CD8-positive, alpha-beta memory T cell (primary cell): ENCODE data around the gene COMMD7. TPM values are rescaled to one million over a fixed set of nuclear protein-coding genes. Genes with fewer than 3 reads are reported as not detected.

Experiments used
- CTCF ChIA-PET: fragments of 350-600 bp; sonication (Branson Sonifier 250); formaldehyde crosslinking; loops from one replicate; lab custom pipeline; 2021; ENCODE audit warnings: antibody characterized with exemption; lab: Charles Lee
- POLR2A ChIA-PET: fragments of 350-600 bp; sonication (Branson Sonifier 250); formaldehyde crosslinking; loops from one replicate; lab custom pipeline; 2021; ENCODE audit warnings: antibody characterized with exemption; lab: Charles Lee
- DNase-seq, 5 donors: peaks; one replicate each; pipeline versions ENCODE4 v3.0.0 to v3.0.0-alpha.2; 2020 to 2022; ENCODE audit warnings: mixed read lengths in 1 of 5
- H3K27ac ChIP-seq: one replicate; pipeline ENCODE4 v1.7.0; 2013; ENCODE audit warnings: low read depth, mild to moderate bottlenecking, low read length, moderate library complexity
- H3K27me3 ChIP-seq: 2 replicates; pipeline ENCODE4 v1.7.0; 2013; ENCODE audit warnings: low read length, mild to moderate bottlenecking; ENCODE audit not compliant: insufficient read depth, poor library complexity, severe bottlenecking
- H3K36me3 ChIP-seq: 2 replicates; pipeline ENCODE4 v1.7.0; 2013; ENCODE audit warnings: mild to moderate bottlenecking, low read length, moderate library complexity; ENCODE audit not compliant: insufficient read depth
- H3K4me1 ChIP-seq: 2 replicates; pipeline ENCODE4 v1.7.0; 2013; ENCODE audit warnings: mild to moderate bottlenecking, low read length, moderate library complexity; ENCODE audit not compliant: insufficient read depth
- H3K4me3 ChIP-seq: 2 replicates; pipeline ENCODE4 v1.7.0; 2013; ENCODE audit warnings: mild to moderate bottlenecking, low read length
- H3K9me3 ChIP-seq: 2 replicates; pipeline ENCODE4 v1.7.0; 2013; ENCODE audit warnings: mild to moderate bottlenecking, low read length
- H3K27ac Mint-ChIP-seq, 8 donors: one replicate each; pipeline ENCODE4 v1.8.0; 2020 to 2021; ENCODE audit warnings: mixed read lengths in 8 of 8, mild to moderate bottlenecking in 6 of 8, inconsistent platforms in 3 of 8, moderate library complexity in 3 of 8
- H3K27me3 Mint-ChIP-seq, 2 donors: one replicate each; pipeline ENCODE4 v1.8.0; 2020 to 2021; ENCODE audit warnings: mixed read lengths in 2 of 2, mild to moderate bottlenecking in 1 of 2, moderate library complexity in 1 of 2
- H3K36me3 Mint-ChIP-seq, 3 donors: one replicate each; pipeline ENCODE4 v1.8.0; 2020 to 2021; ENCODE audit warnings: mixed read lengths in 3 of 3, inconsistent platforms in 1 of 3, mild to moderate bottlenecking in 1 of 3
- H3K4me1 Mint-ChIP-seq, 3 donors: one replicate each; pipeline ENCODE4 v1.8.0; 2020 to 2021; ENCODE audit warnings: mixed read lengths in 3 of 3, inconsistent platforms in 1 of 3, mild to moderate bottlenecking in 1 of 3
- H3K4me3 Mint-ChIP-seq, 7 donors: one replicate each; pipeline ENCODE4 v1.8.0; 2020 to 2021; ENCODE audit warnings: mixed read lengths in 7 of 7, mild to moderate bottlenecking in 6 of 7, moderate library complexity in 4 of 7, inconsistent platforms in 2 of 7
- H3K9me3 Mint-ChIP-seq, 5 donors: one replicate each; pipeline ENCODE4 v1.8.0; 2020 to 2022; ENCODE audit warnings: mixed read lengths in 5 of 5, mild to moderate bottlenecking in 3 of 5, moderate library complexity in 2 of 5, inconsistent platforms in 1 of 5
- polyA plus RNA-seq: library from polyadenylated mRNA; unstranded; fragments of 300-500 nt; fragmentation: Illumina TruSeq; gene quantifications from one replicate; pipeline ENCODE4 v1.2.3, GENCODE V29; 2021
- total RNA-seq, 2 experiments: library from RNA; stranded (reverse); gene quantifications; one replicate each; pipeline ENCODE4 v1.2.3, GENCODE V29; 2021

The COMMD7 gene
- total and polyA plus RNA-seq, 3 experiments from 2014 or later, result 33.8 to 105 (median 35.6) TPM

DNA sequence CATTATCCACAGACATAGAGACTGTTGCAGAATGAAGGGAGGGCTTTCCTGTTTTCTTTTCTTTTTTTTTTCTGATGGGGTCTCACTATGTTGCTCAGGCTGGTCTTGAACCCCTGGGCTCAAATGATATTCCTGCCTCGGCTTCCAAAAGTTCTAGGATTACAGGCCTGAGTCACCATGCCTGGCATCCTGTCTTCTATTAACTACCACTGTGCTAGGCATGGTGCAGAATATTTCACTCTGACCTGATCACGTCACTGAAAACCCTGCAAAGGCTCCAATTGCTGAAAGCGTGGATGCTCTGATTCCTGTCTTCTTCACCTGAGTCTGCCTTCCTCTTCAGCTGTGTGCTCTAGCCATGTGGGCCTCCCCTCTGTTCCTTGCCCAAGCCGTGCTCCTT, 10.5 kb upstream of the COMMD7 start:
- Mint-ChIP-seq H3K27ac (no peak overlapping the region), H3K9me3 (no peaks in the 10 kb centered on the region), H3K36me3 (no peaks in the 10 kb centered on the region), H3K4me1 (no peaks in the 10 kb centered on the region), H3K27me3 (no peaks in the 10 kb centered on the region), H3K4me3 (peak overlapping the region in 1 of 7 donors; percentile 15)
- H3K27me3 ChIP-seq, result no peaks in the 10 kb centered on the region
- no peaks in the 10 kb centered on the region for H3K4me1 ChIP-seq
- no peak overlapping the region for H3K4me3 ChIP-seq
- no peak overlapping the region for H3K27ac ChIP-seq
- H3K36me3 ChIP-seq, result no peaks in the 10 kb centered on the region
- no peaks in the 10 kb centered on the region for H3K9me3 ChIP-seq
- no peak for DNase-seq
- CTCF ChIA-PET, result interaction anchor here (2.5 kb wide), 1 partner anchor 25 kb away, joined by 6 read pairs; no protein-coding TSS in a partner anchor
- POLR2A ChIA-PET, result no interaction called here

DNA sequence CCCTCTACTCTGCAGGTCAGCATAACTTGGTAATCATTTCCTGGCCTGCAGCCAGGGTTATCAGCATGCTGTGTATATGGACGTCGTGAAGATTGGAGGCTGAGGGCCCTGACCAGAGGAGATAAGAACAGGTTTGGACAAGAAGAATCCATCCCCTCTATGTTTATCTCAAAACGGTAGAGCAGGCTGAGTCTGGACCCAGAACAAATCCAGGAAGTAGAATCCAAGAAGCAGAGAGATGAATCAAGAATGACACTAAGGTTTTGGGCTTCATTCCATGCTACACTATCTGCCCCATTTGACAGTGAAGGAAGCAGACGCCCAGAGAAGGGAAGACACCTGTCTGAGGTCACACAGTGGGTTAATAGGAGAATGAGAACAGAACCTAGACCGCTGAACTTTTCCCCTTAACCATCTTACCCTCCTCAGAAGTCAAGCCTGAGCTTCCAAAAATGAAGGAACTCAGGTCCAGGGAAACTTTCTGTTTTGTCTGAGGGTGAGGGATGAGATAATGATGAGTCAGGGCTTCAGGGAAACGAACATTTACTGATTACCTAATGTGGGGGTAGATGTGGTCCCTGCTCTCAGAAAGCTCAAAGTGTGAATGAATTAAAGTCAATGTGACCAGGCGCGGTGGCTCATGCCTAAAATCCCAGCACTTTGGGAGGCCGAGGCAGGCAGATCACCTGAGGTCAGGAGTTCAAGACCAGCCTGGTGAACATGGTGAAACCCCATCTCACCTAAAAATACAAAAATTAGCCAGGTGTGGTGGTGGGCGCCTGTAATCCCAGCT, 9.4 kb upstream of the COMMD7 start:
- ChIA-PET POLR2A (interaction anchor here (0.5 kb wide), 1 partner anchor 692 kb away, joined by 4 read pairs; no protein-coding TSS in a partner anchor), CTCF (interaction anchor here (2.5 kb wide), 1 partner anchor 26 kb away, joined by 6 read pairs; no protein-coding TSS in a partner anchor)
- no peaks in the 10 kb centered on the region for H3K36me3 ChIP-seq
- no peaks in the 10 kb centered on the region for H3K9me3 ChIP-seq
- H3K27ac ChIP-seq, result peak overlapping the region; percentile 17
- H3K9me3 Mint-ChIP-seq, result no peaks in the 10 kb centered on the region
- no peak for DNase-seq
- no peaks in the 10 kb centered on the region for H3K36me3 Mint-ChIP-seq
- no peak overlapping the region for H3K27ac Mint-ChIP-seq
- H3K4me1 Mint-ChIP-seq, result no peaks in the 10 kb centered on the region
- no peak overlapping the region for H3K4me3 Mint-ChIP-seq
- no peaks in the 10 kb centered on the region for H3K4me1 ChIP-seq
- H3K27me3 ChIP-seq, result no peaks in the 10 kb centered on the region
- no peaks in the 10 kb centered on the region for H3K27me3 Mint-ChIP-seq
- H3K4me3 ChIP-seq, result no peak overlapping the region

DNA sequence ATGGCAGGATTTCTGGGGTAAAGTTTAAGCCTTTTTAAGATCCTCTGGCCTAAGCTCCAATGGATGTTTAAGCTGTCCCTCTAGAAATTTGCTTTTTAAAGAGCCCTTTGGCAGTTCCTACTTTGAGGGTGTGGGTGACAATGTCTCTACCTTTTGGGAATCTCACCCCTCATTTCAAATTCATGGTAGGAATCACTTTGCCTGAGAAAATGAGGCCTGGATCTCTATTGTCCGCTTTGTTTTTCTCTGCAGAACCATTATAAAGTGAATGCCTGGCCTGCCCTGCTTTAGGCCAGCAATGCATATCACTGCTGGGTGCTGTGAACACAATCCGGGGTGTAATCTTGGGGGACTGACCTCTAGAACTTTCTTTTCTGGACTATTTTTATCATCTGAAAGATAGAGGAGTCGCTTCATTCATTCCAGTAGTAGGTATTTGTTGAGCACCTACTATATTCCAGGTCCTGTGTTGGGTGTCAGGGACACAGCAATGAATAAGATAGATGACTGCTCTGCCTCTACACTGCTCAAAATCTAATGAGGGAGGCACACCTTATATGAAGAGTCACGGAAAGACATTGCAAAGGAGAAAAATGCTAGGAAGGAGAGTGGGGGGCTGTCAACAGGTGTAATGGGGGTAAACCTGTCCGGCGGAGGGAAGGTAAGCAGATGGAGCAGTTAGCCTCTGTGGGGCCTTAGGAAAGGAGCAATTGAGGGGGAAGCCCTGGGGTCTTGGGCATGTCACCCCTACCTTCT, 8.6 kb upstream of the COMMD7 start:
- no peaks in the 10 kb centered on the region for H3K36me3 ChIP-seq
- Mint-ChIP-seq H3K9me3 (no peaks in the 10 kb centered on the region), H3K4me1 (no peaks in the 10 kb centered on the region), H3K27ac (peak overlapping the region in 1 of 8 donors; percentile 83), H3K27me3 (no peaks in the 10 kb centered on the region), H3K4me3 (no peak overlapping the region), H3K36me3 (no peaks in the 10 kb centered on the region)
- H3K4me3 ChIP-seq, result no peak overlapping the region
- no peak overlapping the region for H3K27ac ChIP-seq
- H3K27me3 ChIP-seq, result no peaks in the 10 kb centered on the region
- DNase-seq, result no peak
- POLR2A ChIA-PET, result no interaction called here
- no peaks in the 10 kb centered on the region for H3K9me3 ChIP-seq
- H3K4me1 ChIP-seq, result no peaks in the 10 kb centered on the region
- CTCF ChIA-PET, result no interaction called here

- no peaks in the 10 kb centered on the region for H3K4me1 ChIP-seq
- no peaks in the 10 kb centered on the region for H3K9me3 ChIP-seq
- Mint-ChIP-seq H3K4me3 (no peak overlapping the region), H3K9me3 (no peaks in the 10 kb centered on the region), H3K27me3 (no peaks in the 10 kb centered on the region), H3K36me3 (no peaks in the 10 kb centered on the region), H3K27ac (peak overlapping the region in 1 of 8 donors; percentile 17), H3K4me1 (no peaks in the 10 kb centered on the region)
- CTCF ChIA-PET, result no interaction called here
- no peak for DNase-seq
- H3K27ac ChIP-seq, result no peak overlapping the region
- H3K27me3 ChIP-seq, result no peaks in the 10 kb centered on the region
- POLR2A ChIA-PET, result no interaction called here
- H3K36me3 ChIP-seq, result no peaks in the 10 kb centered on the region
- no peak overlapping the region for H3K4me3 ChIP-seq
Observed at GRCh38 chr20:32751293-32751692, 8.0 kb upstream of the COMMD7 start.

DNA sequence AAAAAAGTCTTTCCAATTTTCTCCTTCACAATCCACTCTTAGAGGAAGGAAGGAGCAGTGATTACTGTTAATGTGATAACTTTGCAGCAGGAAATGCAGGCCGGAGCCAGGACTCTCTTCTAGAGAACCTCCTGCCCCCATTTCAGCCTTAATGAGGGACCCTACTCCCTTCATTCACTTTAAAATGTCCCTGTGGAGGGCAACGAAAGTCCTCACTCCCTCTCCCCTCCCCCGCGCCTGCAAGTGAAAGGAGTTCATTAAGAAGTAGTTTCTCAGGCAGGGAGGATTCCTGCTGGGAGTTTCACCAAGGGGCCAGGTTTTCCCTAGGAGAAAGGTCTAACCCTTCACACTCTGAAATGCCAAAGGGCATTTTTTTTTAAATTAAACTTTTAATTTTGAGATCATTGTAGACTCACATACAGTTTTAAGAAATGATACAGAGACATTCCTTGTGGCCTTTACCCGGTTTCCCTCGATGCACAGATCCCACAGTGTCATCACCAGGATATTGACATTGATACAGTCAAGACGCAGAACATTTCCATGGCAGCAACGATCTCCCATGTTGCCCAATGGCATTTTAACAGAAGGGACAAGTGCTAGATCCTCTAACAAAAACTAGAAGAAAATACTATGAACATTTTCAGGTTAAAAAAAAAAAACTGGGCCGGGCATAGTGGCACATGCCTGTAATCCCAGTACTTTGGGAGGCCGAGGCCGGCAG, 6.8 kb upstream of the COMMD7 start:
- H3K4me1 ChIP-seq, result no peaks in the 10 kb centered on the region
- no peak overlapping the region for H3K4me3 ChIP-seq
- Mint-ChIP-seq H3K9me3 (no peaks in the 10 kb centered on the region), H3K36me3 (no peaks in the 10 kb centered on the region), H3K27me3 (no peaks in the 10 kb centered on the region), H3K4me1 (no peaks in the 10 kb centered on the region), H3K4me3 (no peak overlapping the region), H3K27ac (peak overlapping the region in 1 of 8 donors; percentile 64)
- CTCF ChIA-PET, result no interaction called here
- H3K9me3 ChIP-seq, result no peaks in the 10 kb centered on the region
- no peaks in the 10 kb centered on the region for H3K36me3 ChIP-seq
- H3K27ac ChIP-seq, result no peak overlapping the region
- no peak for DNase-seq
- H3K27me3 ChIP-seq, result no peaks in the 10 kb centered on the region
- POLR2A ChIA-PET, result no interaction called here

- Mint-ChIP-seq H3K27me3 (peaks cover 0 to 3% of the 10 kb centered on the region in 2 donors), H3K4me3 (peak overlapping the region; percentile 85 to 98 (median 97)), H3K4me1 (peaks cover 32 to 52% (median 46%) of the 10 kb centered on the region in 3 donors), H3K27ac (peak overlapping the region; percentile 80 to 99 (median 96)), H3K9me3 (no peaks in the 10 kb centered on the region), H3K36me3 (peaks cover 0 to 7% (median 0%) of the 10 kb centered on the region in 3 donors)
- Histone ChIP-seq H3K4me3 (peak overlapping the region; percentile 62), H3K9me3 (no peaks in the 10 kb centered on the region), H3K27me3 (no peaks in the 10 kb centered on the region), H3K4me1 (peaks cover 40% of the 10 kb centered on the region), H3K27ac (peak overlapping the region; percentile 87), H3K36me3 (no peaks in the 10 kb centered on the region)
- peak in 1 of 5 donors; percentile 26 for DNase-seq
- POLR2A ChIA-PET, result interaction anchor here (0.5 to 2.2 kb wide), 6 partner anchors 18 to 1774 kb away, joined by 3 to 9 read pairs (median 4); partner anchors contain the start of genes DNMT3B and DYNLRB1
- CTCF ChIA-PET, result interaction anchor here (1.5 to 2.6 kb wide), 3 partner anchors 21 to 69 kb away, joined by 4 to 14 read pairs (median 6); partner anchors contain the start of gene C20orf203
Observed at GRCh38 chr20:32742322-32743236, 688 bp downstream of the COMMD7 start.

- Histone ChIP-seq H3K9me3 (no peaks in the 10 kb centered on the region), H3K4me3 (no peak overlapping the region), H3K27ac (no peak overlapping the region), H3K4me1 (peaks cover 53% of the 10 kb centered on the region), H3K36me3 (no peaks in the 10 kb centered on the region), H3K27me3 (no peaks in the 10 kb centered on the region)
- Mint-ChIP-seq H3K4me3 (peak overlapping the region in 1 of 7 donors; percentile 77), H3K4me1 (peaks cover 35 to 63% (median 53%) of the 10 kb centered on the region in 3 donors), H3K27me3 (peaks cover 0 to 4% of the 10 kb centered on the region in 2 donors), H3K27ac (peak overlapping the region in 5 of 8 donors; percentile 61 to 96 (median 84)), H3K36me3 (peaks cover 0 to 8% (median 0%) of the 10 kb centered on the region in 3 donors), H3K9me3 (no peaks in the 10 kb centered on the region)
- DNase-seq, result no peak
- ChIA-PET CTCF (interaction anchor here (1.6 kb wide), 1 partner anchor 22 kb away, joined by 4 read pairs; no protein-coding TSS in a partner anchor), POLR2A (no interaction called here)
Observed at GRCh38 chr20:32741151-32741550, 2.1 kb downstream of the COMMD7 start.
